Endometrial microvascular endothelial cells (primary cell): ENCODE measurements around the gene MYO1F. TPM values are rescaled to one million over a fixed set of nuclear protein-coding genes. Genes with fewer than 3 reads are reported as not detected.

Experiments
- in situ Hi-C: cut with HindIII; loops from 2 replicates; pipeline ENCODE4 v1.10.0; 2017; ENCODE audit warnings: low sequenced_read_pairs, low pct_unique_long_range_greater_than_20kb; ENCODE audit errors: inconsistent ontology term
- total RNA-seq: library from RNA; depleted of rRNA; stranded (reverse); fragments of >200 nt; gene quantifications from one replicate; pipeline ENCODE4 v1.2.3, GENCODE V29; 2015; ENCODE audit errors: inconsistent ontology term

Gene MYO1F
- total RNA-seq, 1 donor from 2014 or later: 0.19 TPM

- in situ Hi-C loops: no loop called here
Observed at GRCh38 chr19:8504919-8505318, 72.3 kb downstream of the MYO1F start.

GRCh38 chr19:8504171-8504570 is 73.1 kb downstream of the MYO1F start:
- in situ Hi-C loops: no loop called here

GRCh38 chr19:8503510-8503909 is 73.7 kb downstream of the MYO1F start:
- in situ Hi-C loops: no loop called here

- in situ Hi-C loops: no loop called here
Observed at GRCh38 chr19:8501981-8502380, 75.3 kb downstream of the MYO1F start.

DNA sequence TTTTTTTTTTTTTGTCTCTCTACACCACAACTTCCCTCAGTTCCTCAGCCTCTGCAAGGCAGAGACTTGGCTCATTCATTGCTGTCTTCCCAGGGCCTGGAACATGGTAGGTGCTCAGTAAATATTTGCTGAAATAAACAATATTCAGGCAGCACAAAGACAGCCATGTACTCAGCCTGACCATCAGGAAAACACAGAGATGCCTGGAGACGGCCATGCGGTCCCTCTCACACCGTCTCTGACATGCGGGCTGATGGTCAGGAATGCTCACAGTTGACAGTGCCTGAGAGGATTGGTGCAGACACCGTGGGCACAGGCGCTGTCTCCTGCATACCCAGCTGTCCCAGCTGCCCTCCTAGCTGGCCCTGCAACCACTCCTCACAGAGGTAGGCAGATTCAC is 75.7 kb downstream of the MYO1F start:
- in situ Hi-C loops: no loop called here

GRCh38 chr19:8500158-8500557 is 77.1 kb downstream of the MYO1F start:
- in situ Hi-C loops: no loop called here

DNA sequence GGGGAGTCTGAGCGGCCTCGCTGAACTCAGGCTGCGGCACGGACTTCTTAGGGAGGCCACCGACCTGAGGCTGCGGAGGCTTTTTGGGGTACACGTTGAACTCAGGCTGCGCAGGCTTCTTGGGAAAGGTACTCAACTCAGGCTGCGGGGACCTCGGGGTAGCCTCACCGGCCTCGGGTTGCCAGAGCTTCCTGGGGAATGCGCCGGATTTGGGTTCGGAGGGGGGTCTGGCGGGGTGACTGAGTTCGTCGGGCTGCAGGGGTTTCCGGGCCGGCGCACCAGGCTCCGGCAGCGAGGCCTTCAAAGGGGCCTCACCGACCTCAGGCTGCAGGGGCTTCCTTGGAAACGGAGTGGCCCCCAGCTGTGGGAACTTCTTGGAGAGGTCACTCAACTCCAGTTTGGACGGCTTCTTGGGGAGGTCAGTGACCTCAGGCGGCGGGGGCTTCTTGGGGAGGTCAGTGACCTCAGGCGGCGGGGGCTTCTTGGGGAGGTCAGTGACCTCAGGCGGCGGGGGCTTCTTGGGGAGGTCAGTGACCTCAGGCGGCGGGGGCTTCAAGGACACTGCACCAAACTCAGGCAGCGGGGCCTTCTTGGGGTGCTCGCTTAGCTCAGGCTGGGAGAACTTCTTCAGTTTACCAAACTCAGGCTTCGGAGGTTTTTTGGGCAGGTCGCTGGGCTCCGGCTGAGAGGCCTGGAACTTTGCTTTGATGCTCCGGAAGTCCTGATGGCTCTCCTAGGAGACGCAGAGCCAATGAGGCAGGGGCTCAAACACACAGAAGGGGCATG is 78.0 kb downstream of the MYO1F start:
- in situ Hi-C loops: no loop called here

DNA sequence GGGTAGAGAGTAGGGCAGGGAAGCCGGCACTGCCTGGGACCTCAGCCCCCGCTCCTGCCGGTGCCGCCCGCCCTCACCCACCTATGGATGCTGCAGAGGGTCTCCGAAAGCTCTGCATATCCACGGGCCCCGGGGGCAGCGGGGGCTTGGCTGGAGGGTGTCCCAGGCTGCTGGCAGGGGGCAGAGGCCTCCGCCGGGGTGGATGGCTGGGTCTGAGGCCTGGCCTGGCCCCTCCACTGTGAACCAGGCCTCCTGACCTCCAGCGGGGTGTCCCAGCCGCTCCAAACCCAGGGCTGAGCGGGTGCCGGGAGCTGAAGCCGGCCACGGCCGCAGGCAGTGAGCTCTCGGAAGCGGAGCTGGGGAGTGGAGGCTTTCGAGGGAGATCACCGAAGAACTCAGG is 78.9 kb downstream of the MYO1F start:
- in situ Hi-C loops: no loop called here

DNA sequence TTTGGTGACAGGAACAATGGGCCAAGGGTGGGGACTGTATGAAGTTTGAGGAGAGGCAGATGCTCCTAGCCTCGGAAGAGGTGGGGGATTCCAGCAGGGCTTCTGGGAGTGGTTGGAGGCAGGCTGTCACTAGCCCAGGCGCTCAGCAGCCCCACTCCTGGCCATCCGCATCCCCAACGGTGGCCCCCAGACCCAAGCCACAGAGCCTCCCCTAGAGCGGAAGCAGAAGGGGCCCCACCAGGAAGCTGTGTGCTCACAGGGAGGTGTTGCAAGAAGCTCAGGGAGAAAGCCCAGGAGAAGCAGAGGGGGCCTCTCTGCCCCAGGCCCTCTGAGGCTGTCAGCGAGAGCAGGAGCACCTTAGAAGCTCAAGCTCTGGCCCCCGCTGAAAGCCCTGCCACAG is 83.1 kb downstream of the MYO1F start:
- in situ Hi-C loops: no loop called here

DNA sequence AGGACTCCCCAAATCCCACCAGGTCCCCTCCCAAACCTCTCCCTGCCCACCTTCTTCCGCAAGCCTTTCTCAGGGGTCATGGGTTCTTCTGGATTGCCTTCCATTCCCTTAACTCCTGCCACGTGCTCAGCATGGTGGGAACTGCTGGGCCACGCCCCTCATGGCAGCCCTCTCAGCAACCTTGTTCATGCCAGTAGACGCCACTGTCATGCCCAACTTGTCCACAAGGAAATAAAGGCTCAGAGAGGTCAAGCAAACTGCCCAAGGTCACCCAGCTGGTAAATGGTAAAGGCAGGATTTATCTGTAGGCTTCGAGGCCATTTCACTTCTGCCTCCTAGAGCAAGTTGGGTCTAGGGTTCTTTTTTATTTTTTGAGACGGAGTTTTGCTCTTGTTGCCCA is 85.7 kb downstream of the MYO1F start:
- in situ Hi-C loops: no loop called here

DNA sequence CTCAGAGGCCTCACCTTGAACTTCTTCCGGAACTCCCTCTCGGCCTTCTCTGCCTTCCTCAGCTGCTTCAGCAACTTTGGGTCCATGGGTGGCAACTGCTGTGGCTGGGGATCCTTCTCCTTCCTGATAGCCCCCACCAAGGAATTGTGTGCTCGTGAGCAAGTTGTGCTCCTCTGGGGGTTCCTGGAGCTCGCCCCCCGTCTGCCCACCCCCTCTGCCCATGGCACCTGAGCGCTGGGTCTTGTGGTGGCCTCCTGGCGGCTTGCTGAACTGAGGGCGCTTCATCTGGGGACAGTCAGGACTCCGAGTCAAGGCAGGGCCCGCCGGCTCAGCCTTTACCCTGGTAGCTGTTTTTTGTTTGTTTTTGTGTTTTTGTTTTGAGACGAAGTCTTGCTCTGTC is 86.4 kb downstream of the MYO1F start:
- in situ Hi-C loops: no loop called here

DNA sequence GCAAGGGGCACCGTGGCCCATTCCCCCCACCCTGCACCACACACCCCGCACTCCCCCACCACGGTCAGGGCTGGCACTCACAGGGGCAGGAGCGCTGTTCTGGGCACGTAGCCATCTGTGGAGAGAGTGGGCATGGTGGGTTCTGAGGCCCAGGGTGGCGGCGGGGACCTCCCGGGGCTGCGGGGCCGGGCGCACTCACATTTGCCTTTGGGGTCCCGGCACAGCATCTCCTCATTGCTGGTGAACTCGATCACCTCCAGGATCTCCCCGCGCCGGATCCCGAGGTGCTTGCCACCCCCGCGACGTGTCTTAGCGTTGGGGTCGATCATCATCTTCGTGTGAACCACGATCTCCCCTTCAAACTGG is 86.9 kb downstream of the MYO1F start:
- in situ Hi-C loops: no loop called here

DNA sequence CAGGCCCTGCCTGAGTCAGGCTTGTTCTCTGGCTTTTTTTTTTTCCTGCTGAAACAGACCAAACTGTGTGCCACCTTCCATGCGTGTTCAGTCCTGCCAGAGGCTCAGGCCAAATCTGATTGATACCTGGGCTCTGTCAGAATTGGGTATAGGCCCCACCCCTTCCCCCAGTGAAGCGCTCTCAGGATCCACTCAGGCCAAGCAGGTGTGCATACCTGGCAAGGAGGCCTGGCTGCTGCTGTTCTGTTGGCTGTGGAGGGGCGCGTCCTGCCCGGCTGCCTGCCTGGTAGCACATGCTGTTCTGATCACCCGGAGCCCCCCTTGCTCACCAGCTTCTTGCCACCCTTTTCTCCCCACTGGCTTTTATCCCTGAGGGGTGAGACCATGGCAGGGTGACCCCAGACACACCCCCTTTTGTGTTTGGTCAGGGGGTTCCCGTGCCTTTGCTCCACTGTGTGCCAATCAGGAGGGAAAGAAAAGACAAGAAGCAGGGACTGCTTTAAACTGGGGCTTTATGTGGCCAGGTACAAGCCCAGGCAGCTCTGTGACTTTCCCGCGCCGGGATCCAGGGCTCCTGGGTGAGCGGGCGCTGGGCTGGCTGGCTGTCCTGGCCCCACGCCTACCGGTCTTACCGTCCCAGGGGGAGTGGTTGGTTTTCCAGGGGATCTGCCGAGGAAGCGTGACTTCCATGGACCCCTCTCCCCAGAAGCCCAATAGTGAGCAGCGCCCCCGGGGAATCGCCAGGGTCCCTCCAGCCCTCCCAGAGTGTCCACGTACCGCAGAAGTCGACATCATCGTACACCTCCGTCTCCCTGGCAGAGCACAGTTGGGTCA is 87.5 kb downstream of the MYO1F start:
- in situ Hi-C loops: no loop called here

DNA sequence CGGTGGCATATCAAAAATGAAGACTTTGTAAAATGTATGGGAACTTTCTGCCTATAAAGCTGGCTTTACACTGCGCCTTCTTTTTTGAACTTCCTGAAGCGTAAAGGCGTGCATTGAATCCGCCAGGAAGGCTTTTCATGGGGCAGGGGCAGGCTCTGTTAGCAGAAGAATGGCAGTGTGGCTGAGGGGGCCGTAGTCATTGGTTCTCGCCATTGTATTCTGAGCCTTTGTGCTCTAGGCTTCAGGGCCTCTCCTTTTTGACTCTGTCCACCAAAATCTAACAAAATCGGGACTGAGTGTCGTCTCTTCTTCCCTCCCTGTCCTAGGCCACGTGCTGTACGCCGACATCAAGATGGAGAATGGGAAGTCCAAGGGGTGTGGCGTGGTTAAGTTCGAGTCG is 88.9 kb downstream of the MYO1F start:
- in situ Hi-C loops: no loop called here

GRCh38 chr19:8487137-8487851 is 89.9 kb downstream of the MYO1F start:
- in situ Hi-C loops: no loop called here

DNA sequence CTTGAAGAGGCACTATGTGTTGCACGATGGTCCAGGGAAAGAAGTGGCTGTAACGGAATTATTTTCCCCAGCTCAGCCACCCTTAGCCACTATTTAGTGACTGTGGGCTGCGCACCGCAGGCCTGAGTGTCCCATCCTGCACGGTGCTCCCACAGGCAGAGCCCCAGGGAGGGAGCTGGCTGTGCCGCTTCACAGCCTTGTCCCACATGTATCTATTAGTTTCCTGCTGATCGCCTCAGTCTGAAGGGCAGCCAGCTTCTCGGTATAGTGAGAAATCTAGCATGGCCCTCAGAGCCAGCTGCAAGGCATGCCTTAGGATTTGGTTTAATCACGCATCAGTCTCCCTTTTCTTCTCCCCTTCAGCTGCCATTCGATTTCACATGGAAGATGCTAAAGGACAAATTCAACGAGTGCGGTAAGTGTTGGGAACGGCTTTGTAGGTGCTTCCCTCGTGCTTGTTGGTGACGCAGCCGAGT is 90.5 kb downstream of the MYO1F start:
- in situ Hi-C loops: no loop called here

DNA sequence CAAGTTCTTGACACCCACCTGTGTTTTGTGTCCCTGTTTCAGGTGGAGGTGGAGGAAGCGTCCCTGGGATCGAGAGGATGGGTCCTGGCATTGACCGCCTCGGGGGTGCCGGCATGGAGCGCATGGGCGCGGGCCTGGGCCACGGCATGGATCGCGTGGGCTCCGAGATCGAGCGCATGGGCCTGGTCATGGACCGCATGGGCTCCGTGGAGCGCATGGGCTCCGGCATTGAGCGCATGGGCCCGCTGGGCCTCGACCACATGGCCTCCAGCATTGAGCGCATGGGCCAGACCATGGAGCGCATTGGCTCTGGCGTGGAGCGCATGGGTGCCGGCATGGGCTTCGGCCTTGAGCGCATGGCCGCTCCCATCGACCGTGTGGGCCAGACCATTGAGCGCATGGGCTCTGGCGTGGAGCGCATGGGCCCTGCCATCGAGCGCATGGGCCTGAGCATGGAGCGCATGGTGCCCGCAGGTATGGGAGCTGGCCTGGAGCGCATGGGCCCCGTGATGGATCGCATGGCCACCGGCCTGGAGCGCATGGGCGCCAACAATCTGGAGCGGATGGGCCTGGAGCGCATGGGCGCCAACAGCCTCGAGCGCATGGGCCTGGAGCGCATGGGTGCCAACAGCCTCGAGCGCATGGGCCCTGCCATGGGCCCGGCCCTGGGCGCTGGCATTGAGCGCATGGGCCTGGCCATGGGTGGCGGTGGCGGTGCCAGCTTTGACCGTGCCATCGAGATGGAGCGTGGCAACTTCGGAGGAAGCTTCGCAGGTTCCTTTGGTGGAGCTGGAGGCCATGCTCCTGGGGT is 91.5 kb downstream of the MYO1F start:
- in situ Hi-C loops: no loop called here

GRCh38 chr19:8484331-8484894 is 92.8 kb downstream of the MYO1F start:
- in situ Hi-C loops: no loop called here

GRCh38 chr19:8483165-8483564 is 94.1 kb downstream of the MYO1F start:
- in situ Hi-C loops: no loop called here
